Upper lobe of right lung (tissue), 1 donor: ENCODE results near the gene DOCK11. TPM values are rescaled to one million over a fixed set of nuclear protein-coding genes. Genes with fewer than 3 reads are reported as not detected.

Experiments
- ATAC-seq: fragments of 200-7000 bp; cut with Tn5 transposase; one replicate; pipeline ENCODE4 v1.9.1; 2020; ENCODE audit warnings: mild to moderate bottlenecking, moderate library complexity
- DNase-seq: peaks from one replicate; pipeline ENCODE4 v3.0.0-alpha.2; 2020
- H3K27ac ChIP-seq: fragments of 200-600 bp; one replicate; pipeline ENCODE4 v1.8.0; 2022
- H3K27me3 ChIP-seq: fragments of 200-600 bp; one replicate; pipeline ENCODE4 v1.8.0; 2022; ENCODE audit warnings: mild to moderate bottlenecking
- H3K36me3 ChIP-seq: fragments of 200-600 bp; one replicate; pipeline ENCODE4 v1.8.0; 2022
- H3K4me1 ChIP-seq: fragments of 200-600 bp; one replicate; pipeline ENCODE4 v1.8.0; 2022
- H3K4me3 ChIP-seq: fragments of 200-600 bp; one replicate; pipeline ENCODE4 v1.8.0; 2022; ENCODE audit warnings: mild to moderate bottlenecking
- H3K9me3 ChIP-seq: fragments of 200-600 bp; one replicate; pipeline ENCODE4 v1.8.0; 2022
- CTCF ChIP-seq: fragments of 200-600 bp; IDR thresholded peaks from one replicate; pipeline ENCODE4 v1.8.0; 2022; ENCODE audit warnings: antibody characterized with exemption
- intact Hi-C: fragments of 100-400 bp; cut with DNase I; formaldehyde crosslinking; loops from one replicate; pipeline ENCODE4 v1.11.0; 2022
- long read RNA-seq: library from polyadenylated mRNA; unstranded; transcript quantifications from one replicate; pipeline ENCODE4 v2.0.0, GENCODE V29; 2021
- total RNA-seq: library from RNA; stranded (reverse); fragmentation: NEBNext Ultra II Directional; extraction: Animal tissue kit (Norgen Biotek cat#: 25700); gene quantifications from one replicate; pipeline ENCODE4 v1.2.1, GENCODE V29; 2021
- donor health status: DM: no; HTN: yes; CAD: no; lungs with severe emphysema.

Gene DOCK11
- 55.0 TPM for total RNA-seq
- long read RNA-seq, full-length matches to known transcripts: 10 of 38 reads
- long read RNA-seq, partial matches to known transcripts: 13 of 38 reads
- long read RNA-seq, other reads (novel, unspliced or antisense): 15 of 38 reads

- no peak for TF ChIP-seq CTCF
- H3K4me1 ChIP-seq: peaks cover 6% of the 10 kb centered on the region
- intact Hi-C loops: no loop called here
- H3K27ac ChIP-seq: peak within 1 kb of the TSS; percentile 81
- H3K27me3 ChIP-seq: no peaks in the 10 kb centered on the region
- DNase-seq: peak; percentile 91
- H3K36me3 ChIP-seq: no peaks in the 10 kb centered on the region
- no peaks in the 10 kb centered on the region for H3K9me3 ChIP-seq
- peak; percentile 95 for ATAC-seq
- H3K4me3 ChIP-seq: peak within 1 kb of the TSS; percentile 62
Observed at GRCh38 chrX:118495061-118495921, at the start of gene DOCK11. Gene DOCK11 (plus strand): TSS chrX:118495815. CDS start chrX:118495972, 157 bp downstream.

DNA sequence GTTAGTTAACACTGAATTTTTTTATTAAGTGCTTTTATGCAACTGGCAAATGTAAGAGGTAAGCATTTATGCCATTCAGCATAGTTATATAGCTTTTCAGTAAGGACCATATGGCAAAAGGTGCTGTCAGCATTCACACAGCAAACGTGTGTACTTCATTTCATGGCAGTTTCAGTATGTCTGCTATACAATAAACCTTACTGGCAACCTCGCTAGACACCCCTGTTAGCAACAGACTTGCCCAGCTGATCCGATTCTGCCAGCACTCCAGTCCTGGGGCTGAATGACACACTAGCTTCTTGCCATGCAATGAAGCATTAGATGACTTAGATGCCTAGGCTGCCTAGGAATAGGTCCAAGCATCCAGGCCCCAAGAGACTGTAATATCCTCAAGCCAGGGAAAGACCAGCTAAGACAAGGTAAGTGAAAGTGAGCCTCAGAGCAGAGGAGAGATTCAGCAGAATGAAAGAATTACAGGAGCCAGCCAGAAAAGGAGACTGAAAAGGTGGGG lies 47.3 kb upstream of the DOCK11 start:
- Histone ChIP-seq H3K9me3 (no peaks in the 10 kb centered on the region), H3K4me1 (no peaks in the 10 kb centered on the region), H3K36me3 (peaks cover 23% of the 10 kb centered on the region), H3K27me3 (no peaks in the 10 kb centered on the region), H3K27ac (no peak overlapping the region), H3K4me3 (no peak overlapping the region)
- ATAC-seq (no peak), DNase-seq (no peak)
- no peak for TF ChIP-seq CTCF
- intact Hi-C loops: no loop called here

DNA sequence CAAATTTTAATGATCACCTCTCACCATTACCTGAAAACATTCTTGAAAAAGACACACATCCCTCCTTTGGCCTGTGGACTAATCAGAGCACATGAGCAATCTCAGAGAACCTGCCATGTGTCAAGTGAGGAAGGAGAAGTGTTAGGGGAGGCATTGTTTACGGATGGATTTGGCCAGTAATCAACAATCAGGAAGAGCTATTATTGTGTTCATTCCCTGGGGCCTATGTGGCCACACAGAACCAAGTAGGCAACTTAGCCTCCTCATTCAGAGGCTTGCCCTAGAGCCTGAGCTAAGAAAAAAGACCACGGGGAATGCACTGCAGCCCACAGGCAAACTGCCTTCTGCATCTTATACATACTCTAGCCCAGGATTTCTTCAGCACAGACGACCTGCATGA lies 40.6 kb upstream of the DOCK11 start:
- H3K4me1 ChIP-seq: no peaks in the 10 kb centered on the region
- no peak for DNase-seq
- H3K9me3 ChIP-seq: no peaks in the 10 kb centered on the region
- intact Hi-C loops: no loop called here
- no peak overlapping the region for H3K27ac ChIP-seq
- no peaks in the 10 kb centered on the region for H3K36me3 ChIP-seq
- no peaks in the 10 kb centered on the region for H3K27me3 ChIP-seq
- TF ChIP-seq CTCF: no peak
- no peak for ATAC-seq
- no peak overlapping the region for H3K4me3 ChIP-seq

- no peaks in the 10 kb centered on the region for H3K27me3 ChIP-seq
- no peaks in the 10 kb centered on the region for H3K9me3 ChIP-seq
- no peak for DNase-seq
- peak; percentile 46 for TF ChIP-seq CTCF
- H3K4me1 ChIP-seq: no peaks in the 10 kb centered on the region
- intact Hi-C loops: no loop called here
- H3K36me3 ChIP-seq: no peaks in the 10 kb centered on the region
- H3K4me3 ChIP-seq: no peak overlapping the region
- H3K27ac ChIP-seq: no peak overlapping the region
- peak; percentile 64 for ATAC-seq
Observed at GRCh38 chrX:118459494-118459893, 36.1 kb upstream of the DOCK11 start.

DNA sequence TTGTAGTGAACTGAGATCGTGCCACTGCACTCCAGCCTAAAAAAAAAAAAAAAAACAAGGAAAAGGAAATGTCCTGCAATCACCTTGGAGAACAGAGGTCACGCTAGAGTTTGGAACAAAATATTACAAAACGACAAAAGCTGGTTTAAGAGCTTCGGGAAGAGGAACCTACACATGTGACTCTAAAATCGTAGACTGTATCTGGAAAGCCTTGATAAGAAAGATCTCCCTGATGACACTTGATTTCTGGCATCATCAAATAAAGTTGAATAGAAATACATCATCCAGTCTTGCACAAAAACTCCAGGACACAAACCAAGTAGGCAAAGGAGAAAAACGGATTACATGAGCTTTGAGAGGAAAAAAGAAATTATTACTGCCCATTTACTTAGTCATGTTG lies 31.1 kb upstream of the DOCK11 start:
- Histone ChIP-seq H3K4me1 (no peaks in the 10 kb centered on the region), H3K36me3 (no peaks in the 10 kb centered on the region), H3K27ac (no peak overlapping the region), H3K4me3 (no peak overlapping the region), H3K9me3 (no peaks in the 10 kb centered on the region), H3K27me3 (no peaks in the 10 kb centered on the region)
- ATAC-seq: no peak
- DNase-seq: no peak
- no peak for TF ChIP-seq CTCF
- intact Hi-C loops: no loop called here
